Measurements from ENCODE around the gene CBX4.

- TF ChIP-seq, protein P1, sequence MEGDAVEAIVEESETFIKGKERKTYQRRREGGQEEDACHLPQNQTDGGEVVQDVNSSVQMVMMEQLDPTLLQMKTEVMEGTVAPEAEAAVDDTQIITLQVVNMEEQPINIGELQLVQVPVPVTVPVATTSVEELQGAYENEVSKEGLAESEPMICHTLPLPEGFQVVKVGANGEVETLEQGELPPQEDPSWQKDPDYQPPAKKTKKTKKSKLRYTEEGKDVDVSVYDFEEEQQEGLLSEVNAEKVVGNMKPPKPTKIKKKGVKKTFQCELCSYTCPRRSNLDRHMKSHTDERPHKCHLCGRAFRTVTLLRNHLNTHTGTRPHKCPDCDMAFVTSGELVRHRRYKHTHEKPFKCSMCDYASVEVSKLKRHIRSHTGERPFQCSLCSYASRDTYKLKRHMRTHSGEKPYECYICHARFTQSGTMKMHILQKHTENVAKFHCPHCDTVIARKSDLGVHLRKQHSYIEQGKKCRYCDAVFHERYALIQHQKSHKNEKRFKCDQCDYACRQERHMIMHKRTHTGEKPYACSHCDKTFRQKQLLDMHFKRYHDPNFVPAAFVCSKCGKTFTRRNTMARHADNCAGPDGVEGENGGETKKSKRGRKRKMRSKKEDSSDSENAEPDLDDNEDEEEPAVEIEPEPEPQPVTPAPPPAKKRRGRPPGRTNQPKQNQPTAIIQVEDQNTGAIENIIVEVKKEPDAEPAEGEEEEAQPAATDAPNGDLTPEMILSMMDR (IDR thresholded peaks at IDR 0.05 in 8 of 11, conservative IDR thresholded peaks at IDR 0.05 in 3 of 11) = no peak
- TF ChIP-seq POLR2A (IDR thresholded peaks at IDR 0.05) = no peak
These were observed 44.0 kb upstream of the CBX4 start for GRCh38 chr17:79883202-79883601.
